ENCODE data around the gene FAM53B.

- TF ChIP-seq CTCF (IDR thresholded peaks at IDR 0.05), result no peak
- TF ChIP-seq POLR2AphosphoS5 (IDR thresholded peaks at IDR 0.05), result peak; percentile 13 to 15
These were observed 34.3 kb downstream of the FAM53B start for GRCh38 chr10:124709861-124710260.

Data from esophagus muscularis mucosa (tissue), 3 donors.